Cardiac fibroblast (primary cell): ENCODE measurements around the gene JAZF1.

Experiments
- DNase-seq, 2 donors: peaks; one replicate each; pipeline versions ENCODE4 v3.0.0 to v3.0.0-alpha.2; 2010; ENCODE audit warnings: low read depth in 2 of 2
- H3K4me3 ChIP-seq, 2 donors: replicated peaks in 1 of 2; 1 replicate in 1 of 2; 2 replicates in 1 of 2; pipeline ENCODE4 v1.5.1; 2011; ENCODE audit warnings: low read depth in 2 of 2, low read length in 2 of 2, mild to moderate bottlenecking in 2 of 2, moderate library complexity in 1 of 2
- CTCF ChIP-seq: IDR thresholded peaks from one replicate; pipeline ENCODE4 v1.5.1; 2011; ENCODE audit warnings: low read depth, mild to moderate bottlenecking, low read length, inconsistent platforms

JAZF1 gene

GRCh38 chr7:27810186-27810585 is 370.4 kb downstream of the JAZF1 start:
- no peak for TF ChIP-seq CTCF
- DNase-seq, result no peak
- no peak overlapping the region for H3K4me3 ChIP-seq

- no peak overlapping the region for H3K4me3 ChIP-seq
- no peak for TF ChIP-seq CTCF
- peak; percentile 76 to 78 for DNase-seq
Observed at GRCh38 chr7:27808626-27809025, 372.0 kb downstream of the JAZF1 start.

DNA sequence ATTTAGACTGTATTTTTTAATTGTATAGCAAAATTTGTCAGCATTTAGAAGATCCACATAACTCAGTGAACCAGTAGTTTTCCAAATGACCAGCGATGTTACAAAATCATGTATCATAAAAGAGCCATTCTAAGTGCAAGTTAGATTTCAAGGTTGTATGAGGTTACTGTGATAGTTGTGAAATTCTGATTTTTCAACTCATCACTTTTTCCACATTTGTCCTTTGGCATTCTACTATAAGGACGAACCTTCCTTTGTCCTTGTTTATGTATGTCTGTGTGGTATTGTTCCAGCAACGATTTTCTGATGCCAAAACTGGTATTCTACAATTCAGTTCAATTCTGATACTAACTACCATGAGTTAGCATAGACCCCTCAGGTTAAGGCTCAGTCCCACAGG is 376.5 kb downstream of the JAZF1 start:
- no peak for DNase-seq
- no peak for TF ChIP-seq CTCF
- no peak overlapping the region for H3K4me3 ChIP-seq

GRCh38 chr7:27802999-27803398 is 377.6 kb downstream of the JAZF1 start:
- peak; percentile 77 for DNase-seq
- TF ChIP-seq CTCF, result no peak
- H3K4me3 ChIP-seq, result no peak overlapping the region

DNA sequence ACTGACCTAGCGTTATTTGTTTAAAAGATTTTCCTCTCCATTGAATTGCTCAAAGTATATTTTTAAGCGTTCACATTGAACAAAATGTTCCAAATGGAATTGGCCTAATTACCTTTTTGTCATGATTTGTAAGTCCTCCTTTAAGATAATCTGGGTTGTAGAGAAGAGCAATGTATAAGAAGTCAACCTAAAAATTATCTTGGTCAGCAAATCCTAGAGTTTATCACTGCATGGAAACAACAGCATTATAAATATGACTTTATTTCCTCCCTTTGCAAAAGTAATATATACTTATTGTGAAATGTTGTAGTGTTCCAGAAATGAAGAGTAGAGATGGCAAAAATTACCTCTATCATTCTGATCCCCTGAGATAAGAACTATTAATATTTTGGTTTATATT is 381.4 kb downstream of the JAZF1 start:
- no peak for DNase-seq
- H3K4me3 ChIP-seq, result no peak overlapping the region
- TF ChIP-seq CTCF, result no peak

GRCh38 chr7:27795977-27796376 is 384.6 kb downstream of the JAZF1 start:
- H3K4me3 ChIP-seq, result no peak overlapping the region
- DNase-seq, result no peak
- TF ChIP-seq CTCF, result no peak

DNA sequence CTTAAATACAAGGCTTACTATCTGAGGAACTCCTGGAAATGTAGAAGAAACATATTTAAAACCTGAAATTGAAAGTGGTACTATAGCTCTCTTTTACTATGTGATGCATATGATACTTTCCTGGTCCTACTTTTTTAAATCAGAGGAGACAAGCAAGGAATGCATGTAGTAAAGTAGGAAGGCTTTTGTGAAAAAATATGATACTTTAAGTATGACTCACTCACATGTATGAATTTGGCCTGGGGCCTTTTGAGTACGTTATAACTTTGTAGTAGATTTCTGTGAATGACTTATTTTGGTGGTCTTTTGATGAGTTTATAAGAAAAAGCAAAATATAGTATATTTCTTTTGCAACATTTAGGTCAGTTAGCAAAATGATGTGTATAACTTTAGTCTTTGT is 386.8 kb downstream of the JAZF1 start:
- peak; percentile 21 to 38 for DNase-seq
- no peak for TF ChIP-seq CTCF
- no peak overlapping the region for H3K4me3 ChIP-seq
